ENCODE results near the gene PEAK1. TPM values are rescaled to one million over a fixed set of nuclear protein-coding genes. Genes with fewer than 3 reads are reported as not detected.
A peak's percentile ranks its signal among the peaks of the same experiment; 100 is the strongest.

Gene PEAK1
- total RNA-seq, 1 experiment from 2014 or later: 18.4 TPM

DNA sequence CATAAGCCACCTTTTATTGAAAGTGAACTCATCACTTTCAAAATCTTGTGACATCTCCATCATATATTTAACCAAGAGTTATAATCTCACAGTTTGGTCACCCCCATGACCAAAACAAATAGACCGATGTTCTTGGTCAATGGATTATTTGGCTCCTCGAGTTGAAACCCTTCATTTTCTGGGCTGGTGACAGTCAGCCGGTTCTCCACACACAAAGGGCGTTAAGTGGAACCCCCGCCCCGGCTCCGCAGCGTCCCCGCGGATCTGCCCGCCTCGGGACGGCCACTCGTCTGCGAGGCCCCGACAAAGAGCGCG lies 349.8 kb downstream of the PEAK1 start:
- POLR2A ChIA-PET: no interaction called here

DNA sequence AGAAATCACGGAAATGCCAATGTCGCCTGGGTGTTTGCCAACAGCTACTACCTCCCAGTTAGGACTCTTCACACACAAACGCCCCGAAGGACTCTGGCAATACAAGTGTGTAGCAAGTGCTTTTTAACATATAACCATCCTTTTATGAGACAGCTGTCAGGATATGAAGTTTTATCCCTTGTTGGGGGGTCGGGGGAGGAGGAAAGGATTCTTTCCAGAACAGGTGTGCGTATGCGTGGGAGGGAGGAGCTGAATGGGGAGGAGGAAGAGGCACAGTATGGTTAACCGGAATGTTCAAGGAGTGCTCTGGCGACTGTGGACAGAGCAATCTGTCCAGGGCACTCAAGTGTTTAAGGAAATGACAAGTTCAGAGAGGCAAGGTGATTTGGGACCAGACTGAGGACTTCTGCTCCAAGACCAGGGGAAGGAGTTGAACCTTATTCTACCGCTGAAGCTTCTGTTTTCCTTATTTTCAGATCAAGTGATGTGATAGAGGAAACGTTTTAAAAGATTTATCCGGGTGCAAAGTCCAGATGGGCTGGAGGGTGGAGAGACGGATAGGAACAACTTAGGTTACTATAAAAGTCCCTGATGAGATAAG lies 350.3 kb downstream of the PEAK1 start:
- intact Hi-C loops (cut with micrococcal nuclease; ENCODE audit: unreplicated experiment): no loop called here
- peak in 1 of 2 experiments; percentile 17 for DNase-seq
- Histone ChIP-seq H3K9me3 (no peaks in the 10 kb centered on the region), H3K4me1 (peaks cover 40% of the 10 kb centered on the region), H3K36me3 (ENCODE audit: control insufficient read depth, insufficient read depth, low read length) (no peaks in the 10 kb centered on the region; the same call in 1 of the 2 replicates), H3K4me3 (ENCODE audit: low read depth, low read length) (peak overlapping the region; percentile 64), H3K27me3 (replicated peaks; ENCODE audit: control insufficient read depth, insufficient read depth, low read length) (no peaks in the 10 kb centered on the region)
- TSS peak; percentile 29 for BruUV-seq (replicated peaks)
- H3K4me1 Mint-ChIP-seq (ENCODE audit: low read depth, unreplicated experiment): peaks cover 48% of the 10 kb centered on the region
- ChIA-PET CTCF (interaction anchor here (0.6 kb wide), 1 partner anchor 139 kb away, joined by 3 read pairs; no protein-coding TSS in a partner anchor), POLR2A (no interaction called here)
- H3K27me3 Mint-ChIP-seq (ENCODE audit: insufficient read depth, unreplicated experiment): no peaks in the 10 kb centered on the region
- peak overlapping the region; percentile 45 for H3K27ac Mint-ChIP-seq (ENCODE audit: unreplicated experiment)
- peak overlapping the region; percentile 82 for H3K4me3 Mint-ChIP-seq (ENCODE audit: unreplicated experiment)
- H3K9me3 Mint-ChIP-seq (ENCODE audit: unreplicated experiment): no peaks in the 10 kb centered on the region
- TF ChIP-seq, protein P1, sequence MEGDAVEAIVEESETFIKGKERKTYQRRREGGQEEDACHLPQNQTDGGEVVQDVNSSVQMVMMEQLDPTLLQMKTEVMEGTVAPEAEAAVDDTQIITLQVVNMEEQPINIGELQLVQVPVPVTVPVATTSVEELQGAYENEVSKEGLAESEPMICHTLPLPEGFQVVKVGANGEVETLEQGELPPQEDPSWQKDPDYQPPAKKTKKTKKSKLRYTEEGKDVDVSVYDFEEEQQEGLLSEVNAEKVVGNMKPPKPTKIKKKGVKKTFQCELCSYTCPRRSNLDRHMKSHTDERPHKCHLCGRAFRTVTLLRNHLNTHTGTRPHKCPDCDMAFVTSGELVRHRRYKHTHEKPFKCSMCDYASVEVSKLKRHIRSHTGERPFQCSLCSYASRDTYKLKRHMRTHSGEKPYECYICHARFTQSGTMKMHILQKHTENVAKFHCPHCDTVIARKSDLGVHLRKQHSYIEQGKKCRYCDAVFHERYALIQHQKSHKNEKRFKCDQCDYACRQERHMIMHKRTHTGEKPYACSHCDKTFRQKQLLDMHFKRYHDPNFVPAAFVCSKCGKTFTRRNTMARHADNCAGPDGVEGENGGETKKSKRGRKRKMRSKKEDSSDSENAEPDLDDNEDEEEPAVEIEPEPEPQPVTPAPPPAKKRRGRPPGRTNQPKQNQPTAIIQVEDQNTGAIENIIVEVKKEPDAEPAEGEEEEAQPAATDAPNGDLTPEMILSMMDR (IDR thresholded peaks at IDR 0.05; ENCODE audit: insufficient read depth in 1 of 2, low read depth in 1 of 2, low read length in 1 of 2, severe bottlenecking in 1 of 2, unreplicated experiment in 1 of 2): no peak
- peaks cover 17% of the 10 kb centered on the region for H3K36me3 Mint-ChIP-seq (ENCODE audit: insufficient read depth, unreplicated experiment)

More for the DNA sequence above, 349.8 kb downstream of the PEAK1 start:
- BruUV-seq (replicated peaks): no TSS peak
- Mint-ChIP-seq H3K36me3 (ENCODE audit: insufficient read depth, unreplicated experiment) (peaks cover 17% of the 10 kb centered on the region), H3K4me3 (ENCODE audit: unreplicated experiment) (peak overlapping the region; percentile 82), H3K9me3 (ENCODE audit: unreplicated experiment) (no peaks in the 10 kb centered on the region), H3K4me1 (ENCODE audit: low read depth, unreplicated experiment) (peaks cover 42% of the 10 kb centered on the region), H3K27me3 (ENCODE audit: insufficient read depth, unreplicated experiment) (no peaks in the 10 kb centered on the region), H3K27ac (ENCODE audit: unreplicated experiment) (peak overlapping the region; percentile 45)
- CTCF ChIA-PET: no interaction called here
- no peaks in the 10 kb centered on the region for H3K9me3 ChIP-seq
- TF ChIP-seq, protein P1 (IDR thresholded peaks at IDR 0.05; ENCODE audit: insufficient read depth in 1 of 2, low read depth in 1 of 2, low read length in 1 of 2, severe bottlenecking in 1 of 2, unreplicated experiment in 1 of 2): no peak
- intact Hi-C loops (cut with micrococcal nuclease; ENCODE audit: unreplicated experiment): no loop called here
- H3K27me3 ChIP-seq (replicated peaks; ENCODE audit: control insufficient read depth, insufficient read depth, low read length): no peaks in the 10 kb centered on the region
- peak overlapping the region; percentile 64 for H3K4me3 ChIP-seq (ENCODE audit: low read depth, low read length)
- H3K36me3 ChIP-seq (ENCODE audit: control insufficient read depth, insufficient read depth, low read length): no peaks in the 10 kb centered on the region; the same call in 1 of the 2 replicates
- DNase-seq: no peak
- peaks cover 36% of the 10 kb centered on the region for H3K4me1 ChIP-seq

DNA sequence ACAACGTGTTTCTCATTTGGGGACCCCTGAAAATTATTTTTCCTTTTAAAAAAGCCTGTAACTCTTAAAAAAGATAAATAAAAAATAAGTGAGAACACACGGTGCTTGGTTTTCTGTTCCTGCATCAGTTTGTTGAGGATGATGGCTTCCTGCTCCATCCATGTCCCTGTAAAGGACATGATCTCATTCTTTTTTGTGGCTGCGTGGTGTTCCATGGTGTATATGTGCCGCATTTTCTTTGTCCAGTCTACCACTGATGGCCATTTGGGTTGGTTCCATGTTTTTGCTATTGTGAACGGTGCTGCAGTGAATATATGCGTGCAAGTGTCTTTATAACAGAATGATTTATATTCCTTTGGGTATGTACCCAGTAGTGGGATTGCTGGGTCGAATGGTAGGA lies 351.3 kb downstream of the PEAK1 start:
- Mint-ChIP-seq H3K27ac (ENCODE audit: unreplicated experiment) (no peak overlapping the region), H3K27me3 (ENCODE audit: insufficient read depth, unreplicated experiment) (no peaks in the 10 kb centered on the region), H3K4me3 (ENCODE audit: unreplicated experiment) (peak overlapping the region; percentile 38), H3K9me3 (ENCODE audit: unreplicated experiment) (no peaks in the 10 kb centered on the region), H3K4me1 (ENCODE audit: low read depth, unreplicated experiment) (peaks cover 54% of the 10 kb centered on the region), H3K36me3 (ENCODE audit: insufficient read depth, unreplicated experiment) (peaks cover 17% of the 10 kb centered on the region)
- Histone ChIP-seq H3K9me3 (no peaks in the 10 kb centered on the region), H3K27me3 (replicated peaks; ENCODE audit: control insufficient read depth, insufficient read depth, low read length) (no peaks in the 10 kb centered on the region), H3K4me3 (ENCODE audit: low read depth, low read length) (no peak overlapping the region), H3K36me3 (ENCODE audit: control insufficient read depth, insufficient read depth, low read length) (no peaks in the 10 kb centered on the region; the same call in 1 of the 2 replicates), H3K4me1 (peaks cover 47% of the 10 kb centered on the region)
- CTCF ChIA-PET: no interaction called here
- DNase-seq: no peak
- TF ChIP-seq, protein P1 (IDR thresholded peaks at IDR 0.05; ENCODE audit: insufficient read depth in 1 of 2, low read depth in 1 of 2, low read length in 1 of 2, severe bottlenecking in 1 of 2, unreplicated experiment in 1 of 2): no peak
- POLR2A ChIA-PET: no interaction called here
- no TSS peak for BruUV-seq (replicated peaks)
- intact Hi-C loops (cut with micrococcal nuclease; ENCODE audit: unreplicated experiment): no loop called here
